CD1c-positive myeloid dendritic cell (primary cell): Measurements from ENCODE around the gene RIOK3.
"Not testable (repeated sequence)": the region's sequence is repeated elsewhere in the genome, so short reads cannot be mapped to it uniquely, and the experiment has no call there.

Experiments used
- DNase-seq: peaks from one replicate; pipeline ENCODE4 v3.0.0-alpha.2; 2016; ENCODE audit errors: extremely low spot score

RIOK3 gene

GRCh38 chr18:23452728-23453679 lies at the start of gene RIOK3:
RIOK3 (plus strand) TSS chr18:23453287; CDS start chr18:23453440, 153 bp downstream.
- peak; percentile 99 for DNase-seq

- DNase-seq = no peak
Observed at GRCh38 chr18:23403310-23403709, 49.8 kb upstream of the RIOK3 start.

GRCh38 chr18:23405636-23406035 lies 47.5 kb upstream of the RIOK3 start:
- DNase-seq = no peak

GRCh38 chr18:23406271-23406787 lies 46.8 kb upstream of the RIOK3 start:
- DNase-seq = no peak

- DNase-seq = no peak
Observed at GRCh38 chr18:23412351-23412964, 40.6 kb upstream of the RIOK3 start.

- DNase-seq = peak; percentile 22
Observed at GRCh38 chr18:23415515-23415914, 37.6 kb upstream of the RIOK3 start.

GRCh38 chr18:23416298-23416697 lies 36.8 kb upstream of the RIOK3 start:
- peak; percentile 77 for DNase-seq

- no peak for DNase-seq
Observed at GRCh38 chr18:23421277-23421676, 31.8 kb upstream of the RIOK3 start.

- peak; percentile 82 for DNase-seq
Observed at GRCh38 chr18:23422751-23423418, 30.2 kb upstream of the RIOK3 start.

GRCh38 chr18:23424616-23425015 lies 28.5 kb upstream of the RIOK3 start:
- no peak for DNase-seq

GRCh38 chr18:23428821-23429220 lies 24.3 kb upstream of the RIOK3 start:
- DNase-seq = no peak

- DNase-seq = not testable (repeated sequence)
Observed at GRCh38 chr18:23429538-23429937, 23.5 kb upstream of the RIOK3 start.

GRCh38 chr18:23433360-23433759 lies 19.7 kb upstream of the RIOK3 start:
- no peak for DNase-seq

- DNase-seq = peak; percentile 84
Observed at GRCh38 chr18:23437357-23438045, 15.6 kb upstream of the RIOK3 start.

- DNase-seq = no peak
Observed at GRCh38 chr18:23438046-23438377, 15.1 kb upstream of the RIOK3 start.

- no peak for DNase-seq
Observed at GRCh38 chr18:23438608-23439366, 14.3 kb upstream of the RIOK3 start.

- DNase-seq = no peak
Observed at GRCh38 chr18:23440131-23440530, 13.0 kb upstream of the RIOK3 start.

GRCh38 chr18:23442958-23443357 lies 10.1 kb upstream of the RIOK3 start:
- DNase-seq = no peak

- no peak for DNase-seq
Observed at GRCh38 chr18:23448291-23448690, 4.8 kb upstream of the RIOK3 start.

- no peak for DNase-seq
Observed at GRCh38 chr18:23450022-23450421, 3.1 kb upstream of the RIOK3 start.

- no peak for DNase-seq
Observed at GRCh38 chr18:23451011-23451410, 2.1 kb upstream of the RIOK3 start.
